H1 (cell line): ENCODE measurements around the gene ENTPD6. TPM values are rescaled to one million over a fixed set of nuclear protein-coding genes. Genes with fewer than 3 reads are reported as not detected.

Experiments used
- CTCF ChIA-PET: fragments of 300-600 bp; sonication (Branson Sonifier 250); formaldehyde crosslinking; loops from one replicate; lab custom pipeline; 2021; ENCODE audit not compliant: partially characterized antibody; lab: Charles Lee
- POLR2A ChIA-PET: fragments of 300-600 bp; sonication (Branson Sonifier 250); formaldehyde crosslinking; loops from one replicate; lab custom pipeline; 2021; ENCODE audit warnings: inconsistent platforms; ENCODE audit not compliant: partially characterized antibody; lab: Charles Lee
- DNase-seq, 2 experiments: peaks; one replicate each; pipeline versions ENCODE4 v3.0.0 to v3.0.0-alpha.2; 2010 to 2022; ENCODE audit warnings: low spot score in 2 of 2, low read depth in 1 of 2, mixed read lengths in 1 of 2
- FAIRE-seq: peaks from 2 replicates; lab custom pipeline; 2011; peaks lifted over from hg19 to GRCh38; lab: Jason Lieb, UNC
- H2AFZ ChIP-seq: 2 replicates; pipeline ENCODE4 v1.8.1; 2012; ENCODE audit warnings: low read length, inconsistent platforms
- H2AK5ac ChIP-seq: 2 replicates; pipeline ENCODE4 v1.6.1; 2013; ENCODE audit warnings: low read depth, low read length
- H2BK120ac ChIP-seq: replicated peaks from 2 replicates; pipeline ENCODE3; 2013; ENCODE audit warnings: low read depth, low read length, inconsistent platforms
- H2BK12ac ChIP-seq: 2 replicates; pipeline ENCODE4 v1.6.1; 2013; ENCODE audit warnings: low read depth, low read length
- H2BK15ac ChIP-seq: 2 replicates; pipeline ENCODE4 v1.6.1; 2013; ENCODE audit warnings: low read length
- H2BK20ac ChIP-seq: 2 replicates; pipeline ENCODE4 v1.6.1; 2013; ENCODE audit warnings: low read length
- H2BK5ac ChIP-seq: 2 replicates; pipeline ENCODE4 v1.6.1; 2013; ENCODE audit warnings: low read depth, low read length
- H3K14ac ChIP-seq: 2 replicates; pipeline ENCODE4 v1.6.1; 2013; ENCODE audit warnings: inconsistent platforms; ENCODE audit not compliant: insufficient read length
- H3K18ac ChIP-seq: 2 replicates; pipeline ENCODE4 v1.6.1; 2013; ENCODE audit warnings: low read length; ENCODE audit errors: extremely low read depth
- H3K23ac ChIP-seq: 2 replicates; pipeline ENCODE4 v1.6.1; 2013; ENCODE audit warnings: inconsistent platforms; ENCODE audit not compliant: insufficient read length
- H3K23me2 ChIP-seq: 2 replicates; pipeline ENCODE4 v1.6.1; 2013; ENCODE audit warnings: low read depth, low read length
- H3K27ac ChIP-seq: 2 replicates; pipeline ENCODE4 v1.6.1; 2011; ENCODE audit warnings: low read depth, low read length, inconsistent platforms
- H3K27me3 ChIP-seq, 4 experiments: replicated peaks in 1 of 4; 1 replicate in 1 of 4; 2 replicates in 3 of 4; pipeline versions ENCODE4 v1.6.1 to v1.8.1; 2011 to 2013; ENCODE audit warnings: low read length in 3 of 4, mild to moderate bottlenecking in 3 of 4, inconsistent platforms in 2 of 4, mixed read lengths in 2 of 4, moderate library complexity in 1 of 4; ENCODE audit not compliant: control insufficient read depth in 3 of 4, insufficient read depth in 3 of 4; ENCODE audit errors: extremely low read depth in 1 of 4
- H3K36me3 ChIP-seq, 4 experiments: 2 replicates each; pipeline versions ENCODE4 v1.6.1 to v1.8.1; 2011 to 2013; ENCODE audit warnings: mild to moderate bottlenecking in 4 of 4, low read length in 3 of 4, moderate library complexity in 2 of 4, control low read depth in 1 of 4, inconsistent platforms in 1 of 4; ENCODE audit not compliant: insufficient read depth in 4 of 4, control insufficient read depth in 2 of 4
- H3K4ac ChIP-seq: replicated peaks from 2 replicates; pipeline ENCODE3; 2013; ENCODE audit warnings: low read length, low read depth, mixed read lengths, inconsistent platforms; ENCODE audit not compliant: insufficient read length
- H3K4me1 ChIP-seq, 4 experiments: replicated peaks in 1 of 4; 1 replicate in 1 of 4; 2 replicates in 3 of 4; pipeline versions ENCODE4 v1.6.1 to v1.8.1; 2011 to 2013; ENCODE audit warnings: low read length in 3 of 4, inconsistent platforms in 2 of 4, mixed read lengths in 1 of 4; ENCODE audit not compliant: insufficient read depth in 4 of 4, control insufficient read depth in 3 of 4
- H3K4me2 ChIP-seq, 2 experiments: 2 replicates each; pipeline versions ENCODE4 v1.6.1 to v1.8.1; 2011 to 2013; ENCODE audit warnings: low read depth in 2 of 2, low read length in 2 of 2, control low read depth in 1 of 2, inconsistent platforms in 1 of 2, mild to moderate bottlenecking in 1 of 2; ENCODE audit not compliant: insufficient read depth in 1 of 2
- H3K4me3 ChIP-seq, 4 experiments: fragments of 200-600, 300-600 bp in 1 of 4; sonication (generic), shearing (Covaris generic), sonication (Bioruptor Twin) in 1 of 4; 2 replicates each; pipeline versions ENCODE4 v1.5.1 to v1.8.1; 2011 to 2016; ENCODE audit warnings: low read length in 4 of 4, low read depth in 3 of 4, control low read depth in 2 of 4, inconsistent platforms in 2 of 4, mild to moderate bottlenecking in 2 of 4, mixed read lengths in 1 of 4, moderate library complexity in 1 of 4; ENCODE audit not compliant: insufficient read depth in 2 of 4; ENCODE audit errors: extremely low read depth in 1 of 4
- H3K56ac ChIP-seq: replicated peaks from 2 replicates; pipeline ENCODE3; 2013; ENCODE audit warnings: low read depth, mild to moderate bottlenecking, mixed read lengths, low read length, inconsistent platforms; ENCODE audit not compliant: insufficient read length
- H3K79me1 ChIP-seq: 2 replicates; pipeline ENCODE4 v1.6.1; 2013; ENCODE audit warnings: low read depth, low read length, control low read depth
- H3K79me2 ChIP-seq, 2 experiments: 2 replicates each; pipeline versions ENCODE4 v1.6.1 to v1.8.1; 2012 to 2013; ENCODE audit warnings: low read length in 2 of 2, mild to moderate bottlenecking in 2 of 2, inconsistent platforms in 1 of 2; ENCODE audit not compliant: insufficient read depth in 2 of 2, control insufficient read depth in 1 of 2
- H3K9ac ChIP-seq, 4 experiments: replicated peaks in 1 of 4; 1 replicate in 1 of 4; 2 replicates in 3 of 4; pipeline versions ENCODE4 v1.6.1 to v1.8.1; 2011 to 2013; ENCODE audit warnings: low read depth in 3 of 4, low read length in 3 of 4, control low read depth in 2 of 4, mild to moderate bottlenecking in 2 of 4, moderate library complexity in 2 of 4, inconsistent platforms in 1 of 4; ENCODE audit errors: extremely low read depth in 1 of 4
- H3K9me3 ChIP-seq, 2 experiments: 2 replicates each; pipeline versions ENCODE4 v1.6.1 to v1.8.1; 2012 to 2013; ENCODE audit warnings: mild to moderate bottlenecking in 2 of 2, moderate library complexity in 2 of 2, control low read depth in 1 of 2, inconsistent platforms in 1 of 2, low read depth in 1 of 2, low read length in 1 of 2, mixed read lengths in 1 of 2; ENCODE audit not compliant: insufficient read depth in 2 of 2
- H4K20me1 ChIP-seq, 2 experiments: replicated peaks in 1 of 2; 2 replicates each; pipeline versions ENCODE3 to v1.8.1; 2011 to 2013; ENCODE audit warnings: inconsistent platforms in 2 of 2, low read length in 2 of 2, mild to moderate bottlenecking in 1 of 2; ENCODE audit not compliant: insufficient read depth in 2 of 2, control insufficient read depth in 1 of 2
- H4K5ac ChIP-seq: 2 replicates; pipeline ENCODE4 v1.6.1; 2013; ENCODE audit warnings: low read length, low read depth, mixed read lengths, inconsistent platforms; ENCODE audit not compliant: insufficient read length
- H4K8ac ChIP-seq: 2 replicates; pipeline ENCODE4 v1.8.0; 2013; ENCODE audit warnings: mild to moderate bottlenecking, moderate library complexity, low read length, inconsistent platforms; ENCODE audit not compliant: insufficient read depth; ENCODE audit errors: extremely low read depth
- H4K91ac ChIP-seq: replicated peaks from 2 replicates; pipeline ENCODE3; 2013; ENCODE audit warnings: low read length, mixed read lengths, inconsistent platforms; ENCODE audit not compliant: insufficient read length
- JUN ChIP-seq: IDR thresholded peaks from 2 replicates; pipeline ENCODE4 v1.6.1; 2011; ENCODE audit warnings: low read depth, mild to moderate bottlenecking, improper control_type of control experiment, low read length
- KDM1A ChIP-seq: fragments of 200-600, 300-600 bp; sonication (generic); IDR thresholded peaks from 2 replicates; pipeline ENCODE4 v1.7.1; 2016; ENCODE audit warnings: mild to moderate bottlenecking, low read length, borderline replicate concordance
- KDM4A ChIP-seq: IDR thresholded peaks from one replicate; pipeline ENCODE4 v1.7.1; 2012; ENCODE audit warnings: low read depth, mild to moderate bottlenecking, moderate library complexity, low read length, inconsistent platforms; ENCODE audit not compliant: severe bottlenecking
- MAFK ChIP-seq: IDR thresholded peaks from 2 replicates; pipeline ENCODE4 v1.6.1; 2012; ENCODE audit warnings: low read depth, mild to moderate bottlenecking, improper control_type of control experiment, low read length
- POLR2AphosphoS5 ChIP-seq: IDR thresholded peaks from 2 replicates; pipeline ENCODE4 v1.6.1; 2011; ENCODE audit warnings: low read depth, low read length
- POU5F1 ChIP-seq: IDR thresholded peaks from 2 replicates; pipeline ENCODE4 v1.6.1; 2011; ENCODE audit warnings: low read depth, mild to moderate bottlenecking, low read length, moderate library complexity
- RAD21 ChIP-seq, 2 experiments: IDR thresholded peaks in 1 of 2; conservative IDR thresholded peaks in 1 of 2; 2 replicates each; pipeline ENCODE4 v1.6.1; 2011; ENCODE audit warnings: low read depth in 2 of 2, low read length in 2 of 2, improper control_type of control experiment in 1 of 2, inconsistent platforms in 1 of 2, mild to moderate bottlenecking in 1 of 2, moderate library complexity in 1 of 2
- RXRA ChIP-seq: IDR thresholded peaks from 2 replicates; pipeline ENCODE4 v1.6.1; 2011; ENCODE audit warnings: low read depth, mild to moderate bottlenecking, low read length, moderate library complexity; ENCODE audit not compliant: insufficient read depth
- SAP30 ChIP-seq: fragments of 300-600 bp; sonication (generic); IDR thresholded peaks from 2 replicates; pipeline ENCODE4 v1.7.1; 2012; ENCODE audit warnings: low read length, moderate library complexity, mild to moderate bottlenecking, inconsistent platforms; ENCODE audit not compliant: insufficient read depth, insufficient replicate concordance
- SIRT6 ChIP-seq: IDR thresholded peaks from one replicate; pipeline ENCODE4 v1.7.1; 2012; ENCODE audit warnings: low read length, inconsistent platforms
- SP1 ChIP-seq: IDR thresholded peaks from 2 replicates; pipeline ENCODE4 v1.6.1; 2011; ENCODE audit warnings: low read depth, low read length
- SRF ChIP-seq: IDR thresholded peaks from 2 replicates; pipeline ENCODE4 v1.6.1; 2011; ENCODE audit warnings: mild to moderate bottlenecking, low read depth, low read length, moderate library complexity
- TAF1 ChIP-seq: IDR thresholded peaks from 2 replicates; pipeline ENCODE4 v1.6.1; 2011; ENCODE audit warnings: mild to moderate bottlenecking, low read depth, low read length
- TAF7 ChIP-seq: optimal IDR thresholded peaks from 2 replicates; pipeline ENCODE3; 2011; ENCODE audit warnings: low read depth, mild to moderate bottlenecking, inconsistent platforms, low read length, moderate library complexity, borderline replicate concordance
- TEAD4 ChIP-seq: IDR thresholded peaks from 2 replicates; pipeline ENCODE4 v1.6.1; 2012; ENCODE audit warnings: low read depth, low read length, inconsistent platforms, mixed read lengths
- polyA plus RNA-seq, 7 experiments: library from polyadenylated mRNA; depleted of rRNA in 3 of 7; stranded (reverse) in 5 of 7; unstranded in 2 of 7; fragments of >200 nt in 5 of 7; fragments of 200-250 nt in 2 of 7; gene quantifications; 1 replicate in 5 of 7; 2 replicates in 1 of 7; 4 replicates in 1 of 7; pipeline versions ENCODE4 v1.2.1 to v1.2.3, GENCODE V29; 2011 to 2013; ENCODE audit warnings: missing spikeins in 2 of 7, mixed read lengths in 2 of 7
- total RNA-seq: library from RNA; stranded (reverse); fragmentation: NEBNext Ultra II Directional; extraction: Animal tissue kit (Norgen Biotek cat#: 25700); gene quantifications from 2 replicates; pipeline ENCODE4 v1.2.1, GENCODE V29; 2021

The ENTPD6 gene
- total and polyA plus RNA-seq, 2 of the 8 experiments (the other 6 are each of a cell fraction or from before 2014, with no cell fraction given): 47.8 to 57.3 TPM

- Histone ChIP-seq H2BK12ac (no peak overlapping the region), H2BK120ac (no peak overlapping the region), H3K4me2 (no peak overlapping the region), H3K4me3 (no peak overlapping the region), H3K23ac (no peak overlapping the region), H3K14ac (no peak overlapping the region), H4K5ac (no peak overlapping the region), H3K23me2 (peaks cover 9% of the 10 kb centered on the region; the same call in 1 of the 2 replicates), H3K36me3 (no peaks in the 10 kb centered on the region), H3K9ac (no peak overlapping the region), H2BK15ac (no peak overlapping the region), H3K79me1 (no peaks in the 10 kb centered on the region), H2AK5ac (no peak overlapping the region), H3K56ac (no peak overlapping the region), H3K4me1 (peaks cover 0 to 7% (median 3%) of the 10 kb centered on the region in 4 experiments; a peak in 5 of 7 replicates), H4K8ac (no peak overlapping the region), H3K27me3 (peaks cover 0 to 8% (median 7%) of the 10 kb centered on the region in 4 experiments; a peak in 4 of 7 replicates), H3K27ac (no peak overlapping the region), H3K4ac (no peak overlapping the region), H3K18ac (no peak overlapping the region), H2AFZ (no peak overlapping the region), H2BK5ac (no peak overlapping the region), H4K91ac (no peak overlapping the region), H2BK20ac (no peak overlapping the region), H3K79me2 (no peaks in the 10 kb centered on the region), H3K9me3 (no peaks in the 10 kb centered on the region), H4K20me1 (no peaks in the 10 kb centered on the region)
- FAIRE-seq: no peak
- CTCF ChIA-PET: interaction anchor here (1.8 kb wide), 1 partner anchor 249 kb away, joined by 6 read pairs; no protein-coding TSS in a partner anchor
- DNase-seq: no peak
- POLR2A ChIA-PET: interaction anchor here (1.1 kb wide), 1 partner anchor 11 kb away, joined by 3 read pairs; no protein-coding TSS in a partner anchor
- TF ChIP-seq JUN (no peak), RAD21 (IDR thresholded peaks at IDR 0.05 in 1 of 2, conservative IDR thresholded peaks at IDR 0.05 in 1 of 2; ENCODE audit: low read depth in 2 of 2, low read length in 2 of 2) (no peak), KDM4A (no peak), RXRA (no peak), TAF1 (no peak), POLR2AphosphoS5 (no peak), POU5F1 (no peak), KDM1A (no peak), SP1 (no peak), MAFK (no peak), TAF7 (no peak), SRF (no peak), SAP30 (no peak), SIRT6 (no peak), TEAD4 (no peak)
These were observed 48.0 kb downstream of the ENTPD6 start for GRCh38 chr20:25243416-25243979.
